WI38 (cell line): Measurements from ENCODE around the gene TNPO2.
A peak's percentile ranks its signal among the peaks of the same experiment; 100 is the strongest.
"Not testable (repeated sequence)": the region's sequence is repeated elsewhere in the genome, so short reads cannot be mapped to it uniquely, and the experiment has no call there.

ENCODE experiments used
- H3K4me3 ChIP-seq: 2 replicates; pipeline ENCODE4 v1.5.1; 2011; ENCODE audit warnings: low read depth, mild to moderate bottlenecking, control low read depth, low read length
- TF ChIP-seq, protein P1 (sequence below): IDR thresholded peaks from 2 replicates; pipeline ENCODE4 v1.5.1; 2012; ENCODE audit warnings: low read depth, mild to moderate bottlenecking, control low read depth, low read length

Gene TNPO2

DNA sequence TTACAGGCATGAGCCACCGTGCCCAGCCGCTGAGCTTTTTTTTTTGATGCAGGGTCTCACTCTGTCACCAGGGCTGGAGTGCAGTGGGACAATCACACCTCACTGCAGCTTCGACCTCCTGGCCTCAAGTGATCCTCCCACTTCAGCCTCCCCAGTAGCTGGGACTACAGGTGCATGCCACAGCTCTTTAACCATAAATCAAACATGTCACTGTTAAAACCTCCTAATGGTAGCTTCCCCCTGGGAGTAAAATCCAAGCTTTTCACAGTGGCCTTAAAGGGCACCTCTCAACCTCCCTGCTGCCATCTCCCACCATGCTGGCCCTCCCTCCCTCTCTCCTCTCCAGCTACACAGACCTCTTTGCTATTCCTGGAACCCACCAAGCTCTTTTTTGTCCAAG, 37.9 kb downstream of the TNPO2 start:
- no peak overlapping the region for H3K4me3 ChIP-seq
- TF ChIP-seq, protein P1, sequence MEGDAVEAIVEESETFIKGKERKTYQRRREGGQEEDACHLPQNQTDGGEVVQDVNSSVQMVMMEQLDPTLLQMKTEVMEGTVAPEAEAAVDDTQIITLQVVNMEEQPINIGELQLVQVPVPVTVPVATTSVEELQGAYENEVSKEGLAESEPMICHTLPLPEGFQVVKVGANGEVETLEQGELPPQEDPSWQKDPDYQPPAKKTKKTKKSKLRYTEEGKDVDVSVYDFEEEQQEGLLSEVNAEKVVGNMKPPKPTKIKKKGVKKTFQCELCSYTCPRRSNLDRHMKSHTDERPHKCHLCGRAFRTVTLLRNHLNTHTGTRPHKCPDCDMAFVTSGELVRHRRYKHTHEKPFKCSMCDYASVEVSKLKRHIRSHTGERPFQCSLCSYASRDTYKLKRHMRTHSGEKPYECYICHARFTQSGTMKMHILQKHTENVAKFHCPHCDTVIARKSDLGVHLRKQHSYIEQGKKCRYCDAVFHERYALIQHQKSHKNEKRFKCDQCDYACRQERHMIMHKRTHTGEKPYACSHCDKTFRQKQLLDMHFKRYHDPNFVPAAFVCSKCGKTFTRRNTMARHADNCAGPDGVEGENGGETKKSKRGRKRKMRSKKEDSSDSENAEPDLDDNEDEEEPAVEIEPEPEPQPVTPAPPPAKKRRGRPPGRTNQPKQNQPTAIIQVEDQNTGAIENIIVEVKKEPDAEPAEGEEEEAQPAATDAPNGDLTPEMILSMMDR: no peak

GRCh38 chr19:12681074-12681987, 42.4 kb downstream of the TNPO2 start, which contains the start of gene DHPS:
Gene DHPS, minus strand, starts transcription at chr19:12681880. Its CDS starts 114 bp downstream, at chr19:12681766.
- TF ChIP-seq, protein P1: no peak

GRCh38 chr19:12680034-12680433, 43.7 kb downstream of the TNPO2 start:
- no peak overlapping the region for H3K4me3 ChIP-seq
- TF ChIP-seq, protein P1: no peak

More at GRCh38 chr19:12681074-12681987, 42.4 kb downstream of the TNPO2 start, which contains the start of gene DHPS:
- peak within 1 kb of the TSS; percentile 87 for H3K4me3 ChIP-seq

GRCh38 chr19:12678039-12678438, 45.7 kb downstream of the TNPO2 start:
- H3K4me3 ChIP-seq: not testable (repeated sequence)

GRCh38 chr19:12676928-12677327, 46.8 kb downstream of the TNPO2 start:
- no peak overlapping the region for H3K4me3 ChIP-seq
- TF ChIP-seq, protein P1: no peak

DNA sequence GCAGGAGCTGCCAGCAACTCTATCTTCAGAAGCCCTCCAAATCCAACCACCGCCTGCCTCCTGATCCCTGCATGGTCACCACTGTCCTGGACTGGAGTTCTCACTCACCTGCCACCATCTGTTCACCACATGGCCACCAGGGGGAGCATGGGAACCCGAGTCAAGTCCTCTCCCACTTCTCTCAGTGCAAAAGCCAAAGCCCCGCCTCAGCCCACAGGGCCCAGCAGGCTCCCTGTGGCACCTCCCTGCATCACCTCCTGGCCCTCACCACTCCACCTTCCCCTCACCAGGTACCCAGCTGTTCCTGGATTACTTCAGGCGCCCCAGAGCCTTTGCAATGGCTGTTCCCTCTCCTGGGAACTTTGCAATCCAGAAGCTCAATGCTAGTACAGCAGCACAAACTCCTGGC, 47.3 kb downstream of the TNPO2 start:
- TF ChIP-seq, protein P1: peak; percentile 87
- no peak overlapping the region for H3K4me3 ChIP-seq

DNA sequence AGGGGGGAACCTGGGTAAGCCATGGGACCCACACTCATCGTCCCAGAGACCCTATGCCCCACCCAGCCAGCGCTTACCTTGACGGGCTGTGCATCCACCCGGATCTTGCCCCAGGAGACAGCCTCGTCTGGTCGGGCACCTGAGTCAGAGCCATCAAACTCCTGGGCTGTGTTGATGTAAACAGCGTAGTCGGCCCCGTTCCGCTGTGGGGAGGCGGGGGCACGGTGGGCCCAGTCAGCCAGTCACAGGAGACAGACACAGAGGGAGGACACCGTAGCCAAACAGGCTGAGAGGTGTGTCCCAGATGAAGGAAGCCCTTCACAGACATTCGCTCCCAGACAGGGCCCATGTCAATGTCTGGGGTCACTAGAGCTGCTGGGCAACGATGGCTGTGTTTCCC, 47.8 kb downstream of the TNPO2 start:
- no peak overlapping the region for H3K4me3 ChIP-seq
- TF ChIP-seq, protein P1: no peak
